Mucosa of gallbladder (tissue), 1 donor: ENCODE results near the gene HTR6. TPM values are rescaled to one million over a fixed set of nuclear protein-coding genes. Genes with fewer than 3 reads are reported as not detected.
"Not testable (repeated sequence)": the region's sequence is repeated elsewhere in the genome, so short reads cannot be mapped to it uniquely, and the experiment has no call there.

Experiments used
- DNase-seq: peaks from one replicate; pipeline ENCODE4 v3.0.0-alpha.2; 2020; ENCODE audit warnings: low spot score
- total RNA-seq: library from RNA; stranded (reverse); gene quantifications from one replicate; pipeline ENCODE4 v1.2.1, GENCODE V29; 2021
- donor health status: DM: no; HTN: no; CAD: no.

The HTR6 gene
- total RNA-seq, result not detected

DNA sequence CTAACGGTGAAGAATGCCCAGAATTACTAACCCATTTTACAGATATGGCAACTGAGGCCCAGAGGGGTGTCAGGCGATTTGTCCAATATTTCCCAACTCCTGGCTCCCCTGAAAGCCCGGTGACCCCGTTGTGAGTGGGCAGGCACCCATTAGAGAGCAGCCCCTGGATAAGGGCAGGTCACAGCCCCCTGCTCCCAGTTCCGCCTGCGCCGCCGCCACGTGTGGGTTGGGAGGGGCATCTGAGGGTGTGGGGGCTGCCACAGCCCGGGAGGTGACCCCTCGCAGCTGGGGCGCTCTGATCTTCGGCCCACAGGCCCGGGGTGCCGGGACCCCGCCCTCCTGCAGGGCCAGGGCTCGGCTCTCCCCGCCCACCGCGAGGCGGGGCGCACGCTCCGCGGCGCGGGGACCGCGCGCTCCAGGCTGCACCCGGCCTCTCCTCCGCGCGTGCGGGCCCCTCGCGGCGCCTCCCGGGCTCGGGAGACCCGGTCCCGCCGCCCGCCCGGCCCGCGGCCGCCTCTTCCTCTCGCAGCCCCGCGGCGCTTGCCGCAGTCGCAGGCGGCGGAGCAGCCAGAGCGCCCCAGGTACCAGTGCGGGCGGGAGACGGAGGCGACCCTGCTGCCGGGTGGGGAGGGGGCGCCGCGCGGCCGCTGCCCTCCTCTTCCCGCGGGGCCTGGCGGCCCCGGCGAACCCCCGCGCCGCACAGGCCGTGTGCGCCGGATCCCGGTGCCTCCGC lies at the start of gene HTR6:
TSS of gene HTR6 (plus strand) at position 423 of the 733 bp plus-strand sequence. CDS start 879 bp downstream, outside the sequence.
- DNase-seq, result no peak

DNA sequence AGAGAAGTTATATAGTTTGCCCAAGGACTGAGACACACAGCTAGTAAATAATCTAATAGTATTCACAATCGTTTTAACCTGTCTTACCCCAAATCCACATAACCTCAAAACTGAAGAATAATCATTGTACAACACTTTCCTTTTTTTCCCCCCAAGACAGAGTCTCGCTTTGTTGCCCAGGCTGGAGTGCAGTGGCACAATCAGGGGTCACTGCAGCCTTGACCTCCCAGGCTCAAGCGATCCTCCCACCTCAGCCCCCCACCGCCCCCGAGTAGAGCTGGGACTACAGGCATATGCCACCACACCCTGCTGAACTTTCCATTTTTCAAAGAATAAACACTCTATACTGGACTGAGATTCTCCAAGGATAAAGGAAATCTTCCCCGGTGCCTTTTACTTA lies 49.2 kb upstream of the HTR6 start:
- DNase-seq, result no peak

DNA sequence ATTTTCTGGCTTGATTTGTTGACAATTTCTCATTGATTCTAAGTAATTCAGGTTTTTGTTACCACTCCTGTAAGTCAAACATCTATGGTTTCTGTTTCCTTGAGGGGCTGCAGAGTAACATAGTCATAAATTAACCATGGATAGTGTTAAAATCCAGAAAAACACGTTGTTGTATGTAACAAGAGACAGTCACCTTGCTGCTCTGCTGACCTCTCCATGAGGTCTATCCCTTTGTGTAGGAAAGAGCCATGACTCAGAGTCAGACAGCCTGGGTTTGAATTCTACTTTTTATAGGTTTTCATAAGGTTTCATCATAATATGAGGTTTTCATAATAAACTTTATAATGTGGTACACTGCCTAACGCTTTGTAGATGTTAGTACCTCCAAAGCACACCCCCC lies 48.2 kb upstream of the HTR6 start:
- DNase-seq, result no peak

DNA sequence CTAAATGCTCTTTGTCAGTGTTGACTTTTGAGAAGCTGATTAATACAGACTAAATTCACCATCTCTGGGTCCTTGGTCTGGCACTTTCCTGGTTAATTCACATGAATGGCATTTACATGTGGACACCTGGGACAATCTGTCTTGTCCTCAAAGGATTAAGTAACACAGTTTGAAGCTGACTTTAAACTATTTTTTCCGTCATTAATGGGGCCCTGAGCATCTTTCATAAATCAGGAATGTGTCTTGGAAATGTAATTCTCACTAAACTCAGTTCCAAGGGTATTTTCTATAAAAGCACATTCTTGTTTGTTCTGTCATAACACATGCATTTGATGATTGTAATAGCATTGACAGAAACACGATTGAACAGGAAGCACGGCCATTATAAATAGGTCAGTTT lies 47.3 kb upstream of the HTR6 start:
- no peak for DNase-seq

DNA sequence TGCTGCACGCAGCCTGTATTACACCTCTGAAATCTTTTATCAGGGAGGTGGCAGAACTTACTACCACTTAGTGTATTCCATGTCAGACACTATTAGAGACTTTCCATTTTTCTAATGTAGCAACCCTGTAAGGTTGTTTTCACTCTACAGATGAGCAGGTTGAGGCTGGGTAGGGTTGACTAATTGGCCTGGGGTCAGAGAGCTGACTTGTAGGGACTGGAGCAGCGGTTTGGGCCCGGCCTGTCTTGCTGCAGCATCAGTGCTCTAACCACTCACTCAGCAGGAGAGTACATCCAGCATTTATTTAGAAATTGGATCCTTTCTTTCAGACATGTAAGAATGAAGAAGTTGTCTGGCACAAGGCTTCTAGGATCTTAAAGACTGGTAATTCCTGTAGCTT lies 46.2 kb upstream of the HTR6 start:
- DNase-seq, result no peak

DNA sequence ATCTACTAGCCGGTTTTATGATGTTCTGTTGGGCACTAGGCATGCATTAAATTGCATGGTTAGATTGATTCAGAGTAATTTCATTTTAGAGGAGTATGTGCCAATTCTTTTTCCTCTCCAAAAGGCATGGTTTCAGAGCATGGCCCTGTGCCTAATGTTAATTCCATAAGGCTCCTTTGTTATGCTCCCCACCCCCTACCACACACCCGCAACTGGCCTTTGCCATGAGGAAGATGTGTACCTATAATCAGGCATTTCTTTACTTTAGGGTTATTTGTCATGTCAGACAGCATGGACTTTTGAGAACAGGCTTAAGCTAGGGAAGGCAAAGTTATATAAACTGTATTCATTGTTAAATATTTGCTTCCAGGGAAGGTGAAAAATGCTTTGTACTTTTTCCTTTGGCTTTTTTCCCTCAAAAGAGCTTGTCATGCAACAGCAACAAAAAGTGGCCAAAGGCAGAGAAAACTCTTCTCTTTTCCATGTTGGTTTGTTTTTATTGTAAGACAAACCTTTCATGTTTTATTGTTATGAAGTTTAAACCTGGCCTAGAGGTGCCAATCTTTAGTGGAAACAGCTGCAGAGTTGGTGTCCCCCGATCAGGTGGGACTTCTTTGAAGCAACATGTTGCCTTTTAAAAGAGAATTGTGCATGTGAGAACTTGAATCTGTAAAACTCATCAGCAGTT lies 44.8 kb upstream of the HTR6 start:
- DNase-seq, result no peak

DNA sequence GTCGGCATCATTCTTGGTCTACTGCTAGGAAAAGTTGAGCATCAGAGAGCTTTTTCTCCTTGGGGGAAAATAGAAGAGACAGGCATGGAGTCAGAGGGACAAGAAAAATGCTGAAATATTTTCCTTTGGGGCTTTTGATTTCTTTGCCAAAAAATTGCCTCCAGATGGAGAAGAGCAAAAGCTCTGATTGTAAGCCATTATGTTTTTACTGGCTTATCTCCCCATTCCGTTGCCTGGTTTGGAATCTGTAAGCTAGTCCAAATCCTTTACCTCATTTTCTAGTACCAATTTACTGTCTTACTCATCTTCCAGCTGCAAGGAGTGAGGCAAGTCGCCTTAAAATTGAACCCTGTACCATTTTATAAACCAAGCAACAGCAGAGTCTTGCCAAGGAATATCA lies 43.9 kb upstream of the HTR6 start:
- no peak for DNase-seq

DNA sequence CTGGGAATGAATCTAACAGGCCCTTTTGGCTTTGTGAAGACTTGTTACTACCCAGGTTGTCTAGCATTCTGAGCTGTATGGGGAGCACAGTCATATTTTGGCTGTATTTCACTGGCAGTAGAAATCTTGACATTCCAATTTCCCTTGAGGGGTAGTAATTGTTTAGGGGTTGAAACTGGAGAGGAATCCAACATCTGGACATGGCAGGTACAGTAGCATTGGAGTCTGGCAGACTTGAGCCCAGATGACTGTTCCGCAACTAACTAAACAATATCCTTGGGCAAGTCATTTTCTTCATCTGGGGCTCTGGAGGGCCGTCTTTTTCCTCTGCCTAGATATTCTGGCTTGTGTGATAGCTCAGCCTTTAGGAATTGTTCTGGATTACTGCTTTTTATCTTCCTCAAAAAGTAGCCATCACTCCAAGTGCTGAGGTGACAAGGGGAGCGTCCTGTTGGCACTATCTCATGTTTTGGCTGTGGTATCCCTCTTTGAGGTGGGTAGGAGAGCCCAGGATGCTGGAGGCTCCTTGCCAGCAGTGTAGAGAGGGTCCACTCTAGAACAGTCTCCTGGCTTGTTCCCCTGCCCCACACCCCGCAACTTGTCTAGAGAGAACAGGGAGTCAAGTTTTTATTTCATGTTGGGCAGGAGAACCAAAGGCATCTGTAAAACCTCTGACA lies 43.3 kb upstream of the HTR6 start:
- no peak for DNase-seq

DNA sequence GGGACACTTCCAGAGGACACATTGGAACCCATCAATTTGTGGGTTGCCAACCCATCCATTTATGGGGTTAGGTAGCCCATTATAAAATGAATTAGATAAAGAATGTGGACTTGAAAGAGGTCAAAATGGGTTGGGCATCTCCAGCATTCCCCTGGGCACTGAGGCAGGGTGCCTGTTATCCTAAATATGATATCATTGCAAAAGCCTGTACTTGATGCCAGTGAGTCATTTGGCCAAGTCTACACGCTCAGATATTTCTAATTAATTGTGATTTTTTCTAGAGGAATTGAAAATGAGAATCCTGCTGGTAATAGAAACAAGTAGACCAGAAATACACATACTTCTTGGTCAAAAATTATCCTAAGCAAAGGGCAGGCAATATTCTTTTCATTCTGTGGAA lies 42.5 kb upstream of the HTR6 start:
- no peak for DNase-seq

DNA sequence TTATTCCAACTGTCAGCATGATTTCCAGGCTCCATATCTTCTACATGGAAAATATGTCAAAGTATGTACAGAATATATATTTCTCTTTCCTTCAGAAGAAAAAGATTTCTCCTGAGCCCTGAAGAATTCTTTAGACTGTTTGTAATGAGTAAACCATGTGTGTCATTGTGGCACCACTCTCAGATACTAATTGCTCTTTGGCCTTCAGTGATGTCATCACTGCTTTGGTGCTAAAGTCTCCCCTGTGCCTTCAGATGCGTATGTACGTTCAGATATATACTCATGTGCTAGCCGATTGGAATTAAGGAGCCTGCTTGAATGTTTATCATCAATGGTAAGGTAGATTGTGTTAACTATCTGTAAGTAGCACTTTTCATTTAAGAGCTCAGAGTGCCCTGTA lies 41.2 kb upstream of the HTR6 start:
- peak; percentile 36 for DNase-seq

DNA sequence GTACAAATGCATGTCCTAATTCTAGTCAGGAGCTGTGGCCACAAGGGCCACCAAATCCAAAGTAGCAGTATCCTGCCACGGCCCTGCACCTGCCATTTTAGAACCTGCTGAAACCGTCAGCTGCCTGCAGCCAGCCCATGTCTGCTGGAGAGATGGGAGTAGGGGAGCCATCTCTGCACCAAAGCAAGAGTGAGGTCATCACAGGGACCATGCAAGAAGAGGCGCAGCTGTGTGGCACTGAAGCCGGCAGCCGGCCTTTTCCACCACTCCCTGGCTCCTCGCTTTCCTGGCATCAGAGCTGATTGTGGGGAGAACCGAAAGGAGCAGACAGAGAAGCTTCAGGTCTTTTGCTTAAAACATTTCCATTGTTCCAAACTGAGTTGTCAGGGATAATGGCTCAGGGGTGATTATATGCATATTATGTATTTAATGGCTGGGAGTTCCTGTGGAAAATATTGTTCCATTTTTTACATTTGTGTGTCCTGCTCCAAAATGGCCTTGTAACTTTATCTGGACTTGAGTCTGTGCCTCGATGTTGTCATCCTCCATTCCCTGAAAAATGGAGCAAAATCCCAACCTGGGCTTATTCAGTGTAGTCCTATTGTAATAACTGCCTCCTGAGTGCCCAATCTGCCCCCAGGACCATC lies 39.3 kb upstream of the HTR6 start:
- no peak for DNase-seq

DNA sequence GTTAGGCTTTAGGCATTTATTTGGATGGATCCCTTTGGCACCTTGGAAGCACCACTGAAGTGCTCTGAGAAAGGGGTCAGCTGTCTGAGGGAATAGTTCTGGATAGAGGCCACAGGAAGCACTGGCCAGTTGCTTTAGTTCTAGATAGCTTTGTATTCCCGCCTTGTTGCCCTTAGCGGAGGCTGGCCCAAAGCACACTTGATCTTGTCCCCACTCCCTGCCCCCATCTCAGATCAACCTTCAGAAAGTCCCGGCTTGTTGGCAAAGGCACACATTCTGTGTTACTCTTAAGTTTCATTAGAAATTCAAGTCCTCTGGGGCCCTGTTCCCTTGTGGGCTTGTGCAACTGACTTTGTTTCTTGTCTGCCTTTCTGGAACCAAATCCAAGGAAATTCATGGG lies 35.8 kb upstream of the HTR6 start:
- no peak for DNase-seq

DNA sequence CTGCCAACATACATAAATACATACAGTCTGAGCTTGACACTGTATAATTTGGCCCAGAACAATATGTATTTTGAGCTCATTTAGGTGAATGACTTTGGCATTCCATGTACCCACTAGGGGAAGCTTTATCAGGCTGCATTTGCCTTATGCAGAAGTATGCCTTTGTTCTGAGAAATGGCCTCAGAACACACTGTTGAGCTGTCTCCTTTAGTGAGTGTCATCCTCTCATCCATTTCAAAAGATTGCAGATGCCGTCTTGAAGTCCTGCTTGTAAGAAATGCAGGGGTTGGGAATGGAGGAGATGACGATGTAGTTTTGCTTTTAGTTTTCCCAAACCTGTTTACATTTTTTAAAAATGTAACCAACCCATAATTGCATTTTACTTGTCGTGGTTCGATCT lies 35.3 kb upstream of the HTR6 start:
- DNase-seq, result no peak

DNA sequence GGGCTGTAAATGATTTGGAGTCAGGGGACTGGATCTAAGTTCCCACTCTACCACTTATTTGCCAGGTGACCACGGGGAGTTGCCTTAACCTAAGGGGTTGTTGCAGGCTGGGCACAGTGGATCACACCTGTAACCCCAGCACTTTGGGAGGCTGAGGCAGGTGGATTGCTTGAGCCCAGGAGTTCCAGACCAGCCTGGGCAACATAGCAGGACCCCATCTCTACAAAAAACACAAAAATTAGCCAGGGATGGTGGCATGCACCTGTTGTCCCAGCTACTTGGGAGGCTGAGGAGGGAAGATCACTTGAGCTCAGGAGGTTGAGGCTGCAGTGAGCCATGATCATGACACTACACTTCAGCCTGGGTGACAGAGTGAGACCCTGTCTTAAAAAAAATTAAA lies 34.5 kb upstream of the HTR6 start:
- not testable (repeated sequence) for DNase-seq

DNA sequence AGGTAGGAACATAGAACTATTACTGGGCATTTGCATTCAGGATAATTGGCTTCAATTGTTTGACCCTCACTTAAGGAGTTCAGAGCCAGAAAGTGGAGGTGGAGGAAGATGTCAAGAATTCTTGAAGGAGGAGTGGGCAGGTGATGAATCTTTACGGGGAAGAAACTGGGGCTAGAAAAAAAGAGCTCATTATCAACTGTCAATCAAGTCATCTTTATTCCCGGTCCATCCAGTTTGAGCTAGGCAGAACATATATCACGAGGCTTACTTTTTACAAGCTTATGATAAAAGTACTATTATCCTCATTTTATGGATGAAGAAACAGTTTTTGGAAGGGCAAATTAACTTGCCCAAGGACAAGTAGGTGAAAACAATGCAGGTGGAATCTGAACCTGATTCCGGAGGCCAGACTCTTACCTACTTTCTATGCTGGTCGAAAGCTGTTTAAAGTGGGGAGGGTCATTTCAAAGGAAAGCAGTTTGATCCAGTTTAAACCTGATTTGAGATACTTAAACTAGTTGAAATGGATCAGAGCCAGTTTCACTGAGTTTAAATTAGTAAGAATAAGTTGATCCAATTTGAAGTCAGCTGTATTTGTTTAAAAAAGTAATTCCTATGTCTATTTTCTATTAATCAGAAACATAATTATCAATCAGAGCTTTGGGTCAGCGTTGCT lies 33.8 kb upstream of the HTR6 start:
- DNase-seq, result no peak

DNA sequence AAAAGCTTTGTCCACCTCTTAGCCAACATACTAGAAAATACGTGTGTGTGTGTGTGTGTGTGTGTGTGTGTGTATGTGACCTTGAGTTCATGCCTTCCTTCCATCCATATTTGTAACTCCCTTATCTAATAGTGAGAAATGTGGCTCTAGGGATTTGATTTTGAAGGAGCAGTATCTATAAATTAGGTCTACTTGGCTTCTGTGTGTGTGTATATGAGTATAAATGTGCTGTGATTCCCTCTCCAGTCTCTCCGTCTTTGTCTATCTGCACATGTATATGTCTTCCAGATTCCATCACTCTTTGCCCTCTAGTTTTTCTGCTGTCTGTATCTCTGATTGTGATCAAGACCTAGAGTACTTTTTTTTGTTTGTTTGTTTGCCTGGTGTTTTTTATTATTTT lies 32.5 kb upstream of the HTR6 start:
- DNase-seq, result no peak

DNA sequence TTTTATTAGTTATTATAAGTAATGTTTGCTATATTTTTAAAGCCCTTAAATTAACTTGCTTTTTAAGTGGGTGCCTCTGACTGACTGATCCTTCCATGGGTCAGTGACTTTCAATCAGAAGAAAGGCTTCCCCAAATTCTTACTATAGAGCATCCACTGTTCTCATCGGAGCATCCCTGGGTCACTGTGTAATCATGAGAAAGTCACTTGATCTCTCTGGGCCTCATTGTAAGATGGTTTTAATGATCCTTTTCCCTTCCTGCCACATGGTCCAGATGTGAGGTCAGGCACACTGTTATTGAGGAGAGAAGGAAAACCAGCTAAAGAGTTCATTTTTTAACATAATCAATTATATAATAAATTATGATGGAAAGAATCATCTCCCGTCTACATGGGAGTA lies 31.6 kb upstream of the HTR6 start:
- DNase-seq, result no peak

DNA sequence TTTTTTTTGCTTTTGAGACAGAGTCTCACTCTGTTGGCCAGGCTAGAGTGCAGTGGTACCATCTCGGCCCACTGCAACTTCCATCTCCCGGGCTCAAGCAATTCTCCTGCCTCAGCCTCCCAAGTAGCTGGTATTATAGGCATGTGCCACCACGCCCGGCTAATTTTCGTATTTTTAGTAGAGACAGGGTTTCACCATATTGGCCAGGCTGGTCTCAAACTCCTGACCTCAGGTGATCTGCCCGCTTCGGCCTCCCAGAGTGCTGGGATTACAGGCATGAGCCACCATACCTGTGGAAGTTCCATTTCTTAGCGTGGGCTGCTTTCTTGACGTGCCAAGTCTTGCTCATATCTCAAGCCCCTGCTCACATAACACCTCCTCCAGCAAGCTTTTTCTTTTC lies 29.6 kb upstream of the HTR6 start:
- DNase-seq, result not testable (repeated sequence)

DNA sequence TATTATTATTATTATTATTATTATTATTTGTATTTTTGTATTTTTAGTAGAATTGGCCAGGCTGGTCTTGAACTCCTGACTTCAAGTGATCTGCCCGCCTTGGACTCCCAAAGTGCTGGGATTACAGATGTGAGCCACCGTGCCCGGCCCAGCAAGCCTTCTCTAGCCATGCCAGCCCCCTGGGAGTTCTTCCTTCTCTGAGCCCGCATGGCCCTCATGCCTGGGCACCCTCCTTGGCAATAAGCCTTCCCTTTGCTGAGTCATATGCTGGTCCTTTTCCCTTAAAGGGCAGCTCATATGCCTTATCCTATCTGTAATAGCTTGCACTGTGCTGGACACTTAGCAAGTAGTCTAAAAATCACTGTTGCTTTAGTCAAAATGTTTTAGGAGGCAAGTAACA lies 29.0 kb upstream of the HTR6 start:
- DNase-seq, result no peak

DNA sequence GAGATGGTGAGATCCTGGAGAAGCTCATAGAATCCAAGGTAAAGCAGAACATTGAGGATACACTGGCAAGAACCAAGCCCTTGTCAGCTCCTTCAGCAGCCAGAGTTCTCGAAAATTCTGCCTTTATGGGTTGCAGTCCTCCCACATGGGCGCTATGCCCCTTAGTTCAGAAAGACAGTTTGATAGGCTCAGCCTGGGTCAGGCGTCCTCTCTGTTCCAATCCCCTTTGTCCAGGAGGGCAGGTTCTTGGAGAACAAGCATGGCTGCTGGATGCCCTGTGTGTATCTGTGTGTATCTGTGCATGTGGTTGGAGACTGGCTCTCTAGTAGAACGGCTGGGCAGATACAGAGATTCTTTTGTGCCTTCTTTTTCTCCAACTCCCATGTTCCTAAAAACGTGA lies 28.6 kb upstream of the HTR6 start:
- no peak for DNase-seq

DNA sequence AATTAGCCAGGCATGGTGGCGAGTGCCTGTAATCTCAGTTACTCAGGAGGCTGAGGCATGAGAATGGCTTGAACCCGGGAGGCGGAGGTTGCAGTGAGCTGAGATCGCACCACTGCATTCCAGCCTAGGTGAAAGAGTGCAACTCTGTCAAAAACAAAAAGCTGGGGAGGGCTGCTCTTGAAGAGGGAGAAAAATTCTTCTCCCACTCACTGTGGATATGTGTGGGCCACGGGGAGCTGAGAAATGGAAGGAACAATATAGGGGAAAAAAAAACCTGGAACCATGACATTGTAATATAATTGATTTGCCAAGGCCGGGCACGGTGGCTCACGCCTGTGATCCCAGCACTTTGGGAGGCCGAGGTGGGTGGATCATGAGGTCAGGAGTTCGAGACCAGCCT lies 27.9 kb upstream of the HTR6 start:
- not testable (repeated sequence) for DNase-seq

DNA sequence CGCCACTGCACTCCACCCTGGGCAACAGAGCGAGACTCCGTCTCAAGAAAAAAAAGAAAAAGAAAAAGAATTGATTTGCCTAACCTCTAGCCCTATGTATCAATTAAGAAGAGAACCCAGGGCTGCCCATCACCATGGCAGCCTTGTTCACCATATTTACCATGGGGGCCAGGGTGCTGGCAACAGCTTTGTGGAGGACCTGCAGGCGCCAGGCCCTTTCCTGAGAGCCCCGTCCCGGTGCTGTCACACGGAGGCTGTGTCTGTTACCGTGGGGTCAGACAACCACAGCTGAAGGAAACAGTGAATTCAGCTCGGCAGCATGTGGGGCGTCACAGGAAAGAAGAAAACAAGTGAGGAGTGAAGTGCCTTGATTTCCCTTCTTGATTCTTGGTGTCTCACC lies 27.1 kb upstream of the HTR6 start:
- no peak for DNase-seq
